GM12878 (cell line): ENCODE data around the gene PPP1R14D. TPM values are rescaled to one million over a fixed set of nuclear protein-coding genes. Genes with fewer than 3 reads are reported as not detected.

Source experiments
- CBX5 ChIP-seq: sonication (generic); IDR thresholded peaks from 2 replicates; pipeline ENCODE4 v1.6.1; 2016; ENCODE audit warnings: low read depth, moderate library complexity, mild to moderate bottlenecking, inconsistent platforms
- CHD2 ChIP-seq: IDR thresholded peaks from 2 replicates; pipeline ENCODE4 v1.6.1; 2011; ENCODE audit warnings: low read depth, low read length, improper control_type of control experiment, borderline replicate concordance
- ETV6 ChIP-seq, 2 experiments: fragments of 450-650 bp in 1 of 2; IDR thresholded peaks in 1 of 2; conservative IDR thresholded peaks in 1 of 2; 2 replicates each; pipeline ENCODE4 v1.6.1; 2014; ENCODE audit warnings: antibody characterized with exemption in 1 of 2, borderline replicate concordance in 1 of 2, low read depth in 1 of 2, mild to moderate bottlenecking in 1 of 2, moderate library complexity in 1 of 2
- HDAC6 ChIP-seq: fragments of 200-600 bp; sonication (generic); IDR thresholded peaks from one replicate; pipeline ENCODE4 v1.8.0; 2017; ENCODE audit warnings: antibody characterized with exemption; ENCODE audit not compliant: unreplicated experiment
- MYB ChIP-seq: fragments of 150-350 bp; IDR thresholded peaks from 2 replicates; pipeline ENCODE4 v1.6.1; 2014; ENCODE audit warnings: mild to moderate bottlenecking, low read depth, low read length, borderline replicate concordance
- NBN ChIP-seq: fragments of 450-650 bp; IDR thresholded peaks from 2 replicates; pipeline ENCODE4 v1.6.1; 2016
- NR2C1 ChIP-seq: fragments of 450-650 bp; IDR thresholded peaks from 2 replicates; pipeline ENCODE4 v1.6.1; 2017; ENCODE audit warnings: antibody characterized with exemption, mild to moderate bottlenecking, moderate library complexity
- PAX5 ChIP-seq: IDR thresholded peaks from 2 replicates; pipeline ENCODE4 v1.6.1; 2011; ENCODE audit warnings: low read depth, low read length, borderline replicate concordance
- POLR2A ChIP-seq: IDR thresholded peaks from 2 replicates; pipeline ENCODE4 v1.6.1; 2011; ENCODE audit warnings: low read depth, mild to moderate bottlenecking, low read length
- SIN3A ChIP-seq: IDR thresholded peaks from 2 replicates; pipeline ENCODE4 v1.6.1; 2012; ENCODE audit warnings: low read depth, low read length, improper control_type of control experiment
- ZNF274 ChIP-seq: IDR thresholded peaks from one replicate; pipeline ENCODE4 v1.8.0; 2011; ENCODE audit not compliant: insufficient read length, insufficient read depth
- ZZZ3 ChIP-seq: IDR thresholded peaks from 2 replicates; pipeline ENCODE4 v1.6.1; 2011; ENCODE audit warnings: low read depth; ENCODE audit not compliant: control insufficient read depth, insufficient read length
- polyA plus RNA-seq, 11 experiments: library from polyadenylated mRNA; depleted of rRNA in 4 of 11; unstranded in 6 of 11; stranded (reverse) in 5 of 11; fragments of >200 nt; fragmentation: Nextera tagmentation in 4 of 11; fragmentation: Illumina TruSeq in 1 of 11; extraction: Ambion mirVana in 4 of 11; extraction: Trizol in 1 of 11; gene quantifications; 1 replicate in 1 of 11; 2 replicates in 10 of 11; pipeline versions ENCODE4 v1.2.1 to v1.2.3, GENCODE V29; 2011 to 2016; ENCODE audit warnings: inconsistent platforms in 2 of 11, missing spikeins in 2 of 11, low read depth in 1 of 11
- total RNA-seq, 4 experiments: library from RNA; depleted of rRNA in 3 of 4; stranded (reverse); fragments of >200 nt in 3 of 4; fragmentation: Illumina TruSeq in 1 of 4; extraction: Trizol in 1 of 4; gene quantifications; 2 replicates each; pipeline versions ENCODE4 v1.2.1 to v1.2.3, GENCODE V29; 2013 to 2021
- TF ChIP-seq, protein P1 (sequence below): fragments of 450-650 bp; conservative IDR thresholded peaks from 2 replicates; pipeline ENCODE4 v1.6.1; 2017; ENCODE audit warnings: mild to moderate bottlenecking, moderate library complexity
- TF ChIP-seq, protein P2 (sequence below): fragments of 450-650 bp; IDR thresholded peaks from 2 replicates; pipeline ENCODE4 v1.6.1; 2016; ENCODE audit warnings: mild to moderate bottlenecking
- TF ChIP-seq, protein P3 (sequence below): fragments of 450-650 bp; IDR thresholded peaks from 2 replicates; pipeline ENCODE4 v1.6.1; 2017; ENCODE audit warnings: borderline replicate concordance
- TF ChIP-seq, protein P4 (sequence below): fragments of 450-650 bp; IDR thresholded peaks from 2 replicates; pipeline ENCODE4 v1.6.1; 2017; ENCODE audit warnings: mild to moderate bottlenecking, moderate library complexity
- TF ChIP-seq, protein P5 (sequence below): fragments of 450-650 bp; IDR thresholded peaks from 2 replicates; pipeline ENCODE4 v1.6.1; 2018; ENCODE audit warnings: borderline replicate concordance, mild to moderate bottlenecking; ENCODE audit not compliant: partially characterized antibody

PPP1R14D gene
- total and polyA plus RNA-seq, 10 of the 15 experiments (the other 5 are each of a cell fraction or from before 2014, with no cell fraction given) = 0.10 TPM; not detected in 9

DNA sequence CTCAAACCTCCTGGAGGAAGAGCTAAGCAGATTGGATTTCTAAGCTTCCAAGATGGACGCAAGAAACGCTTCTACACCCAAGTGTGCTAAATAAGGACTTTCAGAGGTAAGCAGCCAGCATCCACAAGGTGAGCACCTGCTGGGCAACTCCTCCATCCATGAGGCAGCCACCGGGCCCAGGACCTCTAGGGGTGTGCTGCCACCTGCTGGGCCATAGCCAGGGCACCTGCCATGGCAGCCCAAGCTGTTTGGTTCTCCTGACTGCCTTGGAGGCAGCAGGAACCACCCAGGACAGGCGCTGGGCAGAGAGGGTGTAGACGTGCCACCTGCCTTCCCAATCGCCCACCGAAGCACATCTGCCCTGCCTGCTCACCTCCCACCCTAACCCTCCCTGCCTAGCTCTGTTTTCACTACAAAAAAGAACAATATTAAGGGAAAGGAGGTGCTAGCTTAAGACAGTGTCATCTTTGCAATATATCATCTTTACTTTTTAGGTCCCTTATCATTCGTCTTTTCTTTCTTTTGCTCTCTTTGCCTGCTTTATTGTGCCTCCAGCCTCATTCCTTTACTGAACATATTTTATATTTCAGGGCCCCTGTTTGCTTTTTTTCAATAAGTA is 45.8 kb downstream of the PPP1R14D start (continued):
- TF ChIP-seq, protein P1, sequence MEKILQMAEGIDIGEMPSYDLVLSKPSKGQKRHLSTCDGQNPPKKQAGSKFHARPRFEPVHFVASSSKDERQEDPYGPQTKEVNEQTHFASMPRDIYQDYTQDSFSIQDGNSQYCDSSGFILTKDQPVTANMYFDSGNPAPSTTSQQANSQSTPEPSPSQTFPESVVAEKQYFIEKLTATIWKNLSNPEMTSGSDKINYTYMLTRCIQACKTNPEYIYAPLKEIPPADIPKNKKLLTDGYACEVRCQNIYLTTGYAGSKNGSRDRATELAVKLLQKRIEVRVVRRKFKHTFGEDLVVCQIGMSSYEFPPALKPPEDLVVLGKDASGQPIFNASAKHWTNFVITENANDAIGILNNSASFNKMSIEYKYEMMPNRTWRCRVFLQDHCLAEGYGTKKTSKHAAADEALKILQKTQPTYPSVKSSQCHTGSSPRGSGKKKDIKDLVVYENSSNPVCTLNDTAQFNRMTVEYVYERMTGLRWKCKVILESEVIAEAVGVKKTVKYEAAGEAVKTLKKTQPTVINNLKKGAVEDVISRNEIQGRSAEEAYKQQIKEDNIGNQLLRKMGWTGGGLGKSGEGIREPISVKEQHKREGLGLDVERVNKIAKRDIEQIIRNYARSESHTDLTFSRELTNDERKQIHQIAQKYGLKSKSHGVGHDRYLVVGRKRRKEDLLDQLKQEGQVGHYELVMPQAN = no peak
- TF ChIP-seq NR2C1 (no peak), ZZZ3 (no peak), ZNF274 (no peak), PAX5 (0 out of 2 replicates have a peak, but pooled peaks have one; percentile 19), CBX5 (no peak), POLR2A (no peak), CHD2 (no peak), HDAC6 (no peak), NBN (no peak), MYB (no peak), SIN3A (no peak), ETV6 (conservative IDR thresholded peaks at IDR 0.05 in 1 of 2, IDR thresholded peaks at IDR 0.05 in 1 of 2; ENCODE audit: borderline replicate concordance in 1 of 2, low read depth in 1 of 2) (no peak)
- TF ChIP-seq, protein P2, sequence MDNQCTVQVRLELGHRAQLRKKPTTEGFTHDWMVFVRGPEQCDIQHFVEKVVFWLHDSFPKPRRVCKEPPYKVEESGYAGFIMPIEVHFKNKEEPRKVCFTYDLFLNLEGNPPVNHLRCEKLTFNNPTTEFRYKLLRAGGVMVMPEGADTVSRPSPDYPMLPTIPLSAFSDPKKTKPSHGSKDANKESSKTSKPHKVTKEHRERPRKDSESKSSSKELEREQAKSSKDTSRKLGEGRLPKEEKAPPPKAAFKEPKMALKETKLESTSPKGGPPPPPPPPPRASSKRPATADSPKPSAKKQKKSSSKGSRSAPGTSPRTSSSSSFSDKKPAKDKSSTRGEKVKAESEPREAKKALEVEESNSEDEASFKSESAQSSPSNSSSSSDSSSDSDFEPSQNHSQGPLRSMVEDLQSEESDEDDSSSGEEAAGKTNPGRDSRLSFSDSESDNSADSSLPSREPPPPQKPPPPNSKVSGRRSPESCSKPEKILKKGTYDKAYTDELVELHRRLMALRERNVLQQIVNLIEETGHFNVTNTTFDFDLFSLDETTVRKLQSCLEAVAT = no peak
- TF ChIP-seq, protein P3, sequence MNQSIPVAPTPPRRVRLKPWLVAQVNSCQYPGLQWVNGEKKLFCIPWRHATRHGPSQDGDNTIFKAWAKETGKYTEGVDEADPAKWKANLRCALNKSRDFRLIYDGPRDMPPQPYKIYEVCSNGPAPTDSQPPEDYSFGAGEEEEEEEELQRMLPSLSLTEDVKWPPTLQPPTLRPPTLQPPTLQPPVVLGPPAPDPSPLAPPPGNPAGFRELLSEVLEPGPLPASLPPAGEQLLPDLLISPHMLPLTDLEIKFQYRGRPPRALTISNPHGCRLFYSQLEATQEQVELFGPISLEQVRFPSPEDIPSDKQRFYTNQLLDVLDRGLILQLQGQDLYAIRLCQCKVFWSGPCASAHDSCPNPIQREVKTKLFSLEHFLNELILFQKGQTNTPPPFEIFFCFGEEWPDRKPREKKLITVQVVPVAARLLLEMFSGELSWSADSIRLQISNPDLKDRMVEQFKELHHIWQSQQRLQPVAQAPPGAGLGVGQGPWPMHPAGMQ = no peak
- TF ChIP-seq, protein P4, sequence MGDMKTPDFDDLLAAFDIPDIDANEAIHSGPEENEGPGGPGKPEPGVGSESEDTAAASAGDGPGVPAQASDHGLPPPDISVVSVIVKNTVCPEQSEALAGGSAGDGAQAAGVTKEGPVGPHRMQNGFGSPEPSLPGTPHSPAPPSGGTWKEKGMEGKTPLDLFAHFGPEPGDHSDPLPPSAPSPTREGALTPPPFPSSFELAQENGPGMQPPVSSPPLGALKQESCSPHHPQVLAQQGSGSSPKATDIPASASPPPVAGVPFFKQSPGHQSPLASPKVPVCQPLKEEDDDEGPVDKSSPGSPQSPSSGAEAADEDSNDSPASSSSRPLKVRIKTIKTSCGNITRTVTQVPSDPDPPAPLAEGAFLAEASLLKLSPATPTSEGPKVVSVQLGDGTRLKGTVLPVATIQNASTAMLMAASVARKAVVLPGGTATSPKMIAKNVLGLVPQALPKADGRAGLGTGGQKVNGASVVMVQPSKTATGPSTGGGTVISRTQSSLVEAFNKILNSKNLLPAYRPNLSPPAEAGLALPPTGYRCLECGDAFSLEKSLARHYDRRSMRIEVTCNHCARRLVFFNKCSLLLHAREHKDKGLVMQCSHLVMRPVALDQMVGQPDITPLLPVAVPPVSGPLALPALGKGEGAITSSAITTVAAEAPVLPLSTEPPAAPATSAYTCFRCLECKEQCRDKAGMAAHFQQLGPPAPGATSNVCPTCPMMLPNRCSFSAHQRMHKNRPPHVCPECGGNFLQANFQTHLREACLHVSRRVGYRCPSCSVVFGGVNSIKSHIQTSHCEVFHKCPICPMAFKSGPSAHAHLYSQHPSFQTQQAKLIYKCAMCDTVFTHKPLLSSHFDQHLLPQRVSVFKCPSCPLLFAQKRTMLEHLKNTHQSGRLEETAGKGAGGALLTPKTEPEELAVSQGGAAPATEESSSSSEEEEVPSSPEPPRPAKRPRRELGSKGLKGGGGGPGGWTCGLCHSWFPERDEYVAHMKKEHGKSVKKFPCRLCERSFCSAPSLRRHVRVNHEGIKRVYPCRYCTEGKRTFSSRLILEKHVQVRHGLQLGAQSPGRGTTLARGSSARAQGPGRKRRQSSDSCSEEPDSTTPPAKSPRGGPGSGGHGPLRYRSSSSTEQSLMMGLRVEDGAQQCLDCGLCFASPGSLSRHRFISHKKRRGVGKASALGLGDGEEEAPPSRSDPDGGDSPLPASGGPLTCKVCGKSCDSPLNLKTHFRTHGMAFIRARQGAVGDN = no peak
- TF ChIP-seq, protein P5, sequence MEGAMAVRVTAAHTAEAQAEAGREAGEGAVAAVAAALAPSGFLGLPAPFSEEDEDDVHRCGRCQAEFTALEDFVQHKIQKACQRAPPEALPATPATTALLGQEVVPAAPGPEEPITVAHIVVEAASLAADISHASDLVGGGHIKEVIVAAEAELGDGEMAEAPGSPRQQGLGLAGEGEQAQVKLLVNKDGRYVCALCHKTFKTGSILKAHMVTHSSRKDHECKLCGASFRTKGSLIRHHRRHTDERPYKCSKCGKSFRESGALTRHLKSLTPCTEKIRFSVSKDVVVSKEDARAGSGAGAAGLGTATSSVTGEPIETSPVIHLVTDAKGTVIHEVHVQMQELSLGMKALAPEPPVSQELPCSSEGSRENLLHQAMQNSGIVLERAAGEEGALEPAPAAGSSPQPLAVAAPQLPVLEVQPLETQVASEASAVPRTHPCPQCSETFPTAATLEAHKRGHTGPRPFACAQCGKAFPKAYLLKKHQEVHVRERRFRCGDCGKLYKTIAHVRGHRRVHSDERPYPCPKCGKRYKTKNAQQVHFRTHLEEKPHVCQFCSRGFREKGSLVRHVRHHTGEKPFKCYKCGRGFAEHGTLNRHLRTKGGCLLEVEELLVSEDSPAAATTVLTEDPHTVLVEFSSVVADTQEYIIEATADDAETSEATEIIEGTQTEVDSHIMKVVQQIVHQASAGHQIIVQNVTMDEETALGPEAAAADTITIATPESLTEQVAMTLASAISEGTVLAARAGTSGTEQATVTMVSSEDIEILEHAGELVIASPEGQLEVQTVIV = no peak
